GM19438 (cell line): ENCODE results near the gene PKD1L1.
"Not testable (repeated sequence)": the region's sequence is repeated elsewhere in the genome, so short reads cannot be mapped to it uniquely, and the experiment has no call there.

ENCODE experiments used
- ATAC-seq: cut with Tn5 transposase; IDR thresholded peaks from one replicate; pipeline ENCODE4 v1.9.1; 2021; ENCODE audit warnings: low read depth; ENCODE audit not compliant: unreplicated experiment

The PKD1L1 gene

DNA sequence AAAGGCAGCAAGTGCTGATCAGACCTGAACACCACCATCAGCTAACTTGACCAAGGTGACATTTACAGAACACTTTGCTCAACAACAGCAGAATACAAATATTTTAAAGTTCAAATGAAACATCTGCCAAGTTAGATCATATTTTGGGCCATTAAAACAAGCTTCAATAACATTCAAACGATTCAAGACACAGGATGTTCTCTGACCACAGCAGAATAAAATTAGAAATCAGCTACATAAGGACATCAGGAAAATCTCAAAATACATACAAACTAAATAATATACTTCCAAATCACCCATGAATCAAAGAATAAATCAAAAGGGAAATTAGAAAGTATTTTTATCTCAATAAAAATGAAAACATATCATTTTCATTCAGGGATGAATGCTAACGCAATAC is 173.0 kb downstream of the PKD1L1 start:
- ATAC-seq, result no peak

- ATAC-seq, result no peak
Observed at GRCh38 chr7:47772492-47772891, 175.8 kb downstream of the PKD1L1 start.

GRCh38 chr7:47771990-47772360 is 176.3 kb downstream of the PKD1L1 start:
- ATAC-seq, result no peak

DNA sequence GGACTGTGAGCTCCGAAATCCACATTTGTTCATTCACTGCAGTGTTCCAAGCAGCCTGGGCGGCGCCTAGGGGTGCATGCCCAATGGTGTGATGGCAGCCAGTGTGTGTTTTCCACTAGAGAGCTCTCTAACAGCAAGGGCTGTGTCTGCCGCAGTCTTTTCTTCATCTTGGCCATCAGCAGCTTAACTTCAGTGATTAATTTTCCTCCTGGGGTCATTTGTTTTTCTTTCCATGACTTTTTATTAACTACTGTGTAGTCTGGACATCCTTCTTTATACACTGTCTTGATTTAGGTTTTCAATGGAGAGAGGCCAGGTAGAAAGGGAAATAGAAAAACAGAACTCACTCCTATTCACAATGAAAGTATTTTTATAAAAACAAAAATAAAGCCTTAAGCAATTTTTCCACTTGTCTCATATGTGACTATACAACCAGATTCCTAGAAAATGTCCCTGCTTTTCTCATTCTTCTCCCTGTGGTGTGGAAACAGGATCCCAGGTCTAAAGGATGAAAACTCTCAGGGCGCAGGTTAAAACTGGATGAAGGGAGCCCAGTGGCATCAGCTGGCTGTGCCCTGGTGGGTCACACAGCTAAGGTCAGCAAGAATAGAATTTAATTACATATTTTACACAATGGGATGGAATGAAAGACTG is 176.8 kb downstream of the PKD1L1 start:
- ATAC-seq, result no peak

GRCh38 chr7:47766126-47766525 is 182.1 kb downstream of the PKD1L1 start:
- no peak for ATAC-seq

GRCh38 chr7:47765373-47765979 is 182.8 kb downstream of the PKD1L1 start:
- no peak for ATAC-seq

GRCh38 chr7:47764746-47765145 is 183.5 kb downstream of the PKD1L1 start:
- ATAC-seq, result no peak

GRCh38 chr7:47763063-47763974 is 184.9 kb downstream of the PKD1L1 start:
- no peak for ATAC-seq

DNA sequence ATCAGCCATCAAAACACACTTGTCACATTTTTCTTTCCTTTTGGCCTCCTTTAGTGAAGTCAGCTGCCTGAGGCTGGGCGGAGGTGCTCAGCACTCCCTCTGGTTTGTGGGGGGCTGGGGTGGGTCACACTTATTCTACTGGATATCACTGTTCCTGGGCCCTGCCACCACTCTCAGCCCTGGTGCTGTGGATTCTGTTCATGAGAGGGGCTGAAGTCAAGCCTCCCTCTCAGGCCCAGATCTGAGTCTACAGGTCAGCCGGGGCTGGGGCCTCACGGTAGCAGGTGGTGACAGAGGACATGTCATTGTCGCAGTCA is 185.6 kb downstream of the PKD1L1 start:
- ATAC-seq, result no peak

DNA sequence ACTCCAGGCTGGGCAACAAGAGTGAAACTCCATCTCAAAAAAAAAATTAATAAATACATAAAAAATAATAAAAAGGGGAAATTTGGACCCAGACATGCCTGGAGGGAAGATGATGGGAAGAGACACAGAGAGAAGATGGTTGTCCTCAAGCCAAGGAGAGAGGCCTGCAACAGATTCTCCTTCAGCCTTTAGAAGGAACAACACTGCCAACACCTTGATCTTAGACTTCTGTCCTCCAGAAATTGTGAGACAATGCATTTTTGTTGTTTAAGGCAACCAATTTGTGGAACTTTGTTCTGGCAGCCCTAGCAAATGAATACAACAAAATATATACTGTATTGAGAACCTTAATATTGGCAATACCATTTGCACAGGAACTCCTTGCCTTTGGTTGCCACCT is 186.1 kb downstream of the PKD1L1 start:
- no peak for ATAC-seq

DNA sequence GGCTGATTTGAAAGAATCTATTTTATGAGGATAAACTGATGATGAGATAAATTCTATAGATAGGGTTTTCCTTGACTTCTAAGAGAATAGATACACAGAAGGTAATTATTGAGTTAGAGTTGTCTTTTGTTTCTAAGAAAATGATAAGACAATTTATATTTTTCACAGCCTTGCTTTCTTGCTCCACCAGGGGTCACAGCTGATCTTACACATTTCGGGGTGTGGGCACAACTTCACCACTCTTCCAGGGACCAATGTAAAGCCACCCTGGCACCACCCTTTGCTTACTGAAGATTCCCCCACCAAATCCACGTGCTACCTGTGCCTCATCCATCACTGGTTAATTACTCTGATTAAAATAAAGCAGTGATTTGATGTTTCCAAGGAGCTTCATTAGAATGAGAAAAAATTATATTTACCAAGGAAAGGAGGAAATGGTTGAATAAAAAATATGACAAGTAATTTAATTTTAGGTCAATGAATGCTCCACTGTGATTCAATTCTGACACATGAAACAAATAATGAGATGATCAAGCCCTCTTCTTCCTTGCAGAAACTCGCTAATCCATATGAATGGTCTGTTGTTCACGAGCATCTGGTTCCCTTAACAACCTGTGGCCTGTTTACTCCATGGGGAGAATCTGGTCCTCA is 189.1 kb downstream of the PKD1L1 start:
- no peak for ATAC-seq

- no peak for ATAC-seq
Observed at GRCh38 chr7:47758546-47758945, 189.7 kb downstream of the PKD1L1 start.

GRCh38 chr7:47757921-47758411 is 190.3 kb downstream of the PKD1L1 start:
- ATAC-seq, result no peak

GRCh38 chr7:47756636-47757035 is 191.6 kb downstream of the PKD1L1 start:
- ATAC-seq, result no peak

GRCh38 chr7:47755248-47755647 is 193.0 kb downstream of the PKD1L1 start:
- no peak for ATAC-seq

GRCh38 chr7:47751724-47752123 is 196.5 kb downstream of the PKD1L1 start:
- not testable (repeated sequence) for ATAC-seq

- no peak for ATAC-seq
Observed at GRCh38 chr7:47751043-47751442, 197.2 kb downstream of the PKD1L1 start.

- ATAC-seq, result no peak
Observed at GRCh38 chr7:47748041-47748440, 200.2 kb downstream of the PKD1L1 start.

GRCh38 chr7:47747160-47747559 is 201.1 kb downstream of the PKD1L1 start:
- no peak for ATAC-seq

GRCh38 chr7:47746468-47746867 is 201.8 kb downstream of the PKD1L1 start:
- ATAC-seq, result no peak

DNA sequence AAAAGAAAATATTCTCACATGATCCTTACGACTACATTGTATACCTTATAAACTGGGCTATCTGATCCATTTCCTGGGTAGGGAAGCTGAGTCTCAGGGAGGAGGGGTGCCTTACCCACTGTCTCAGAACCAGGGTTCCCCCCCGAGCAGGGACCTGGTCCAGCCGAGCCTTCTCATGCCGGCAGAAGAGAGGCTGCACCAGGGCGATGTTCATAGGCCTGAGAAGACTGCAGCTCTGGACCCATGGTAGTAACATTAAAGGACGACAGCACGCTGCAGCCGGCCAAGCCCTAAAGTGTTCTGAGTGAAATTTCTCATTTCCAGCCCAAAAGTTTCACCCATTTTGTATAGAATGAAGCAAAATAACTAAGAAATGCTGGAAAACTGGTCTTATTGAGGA is 203.4 kb downstream of the PKD1L1 start:
- no peak for ATAC-seq
